Muscle of leg (tissue), 11 donors: ENCODE data around the gene TMEM161A. TPM values are rescaled to one million over a fixed set of nuclear protein-coding genes. Genes with fewer than 3 reads are reported as not detected.
"Not testable (repeated sequence)": the region's sequence is repeated elsewhere in the genome, so short reads cannot be mapped to it uniquely, and the experiment has no call there.

ENCODE experiments used
- DNase-seq: peaks from one replicate; pipeline ENCODE4 v3.0.0; 2013
- H3K27ac ChIP-seq: one replicate; pipeline ENCODE4 v1.5.1; 2013; ENCODE audit warnings: mild to moderate bottlenecking, low read length, control low read depth
- H3K27me3 ChIP-seq: one replicate; pipeline ENCODE4 v1.6.1; 2013; ENCODE audit warnings: low read length; ENCODE audit not compliant: control insufficient read depth, insufficient read depth
- H3K36me3 ChIP-seq: one replicate; pipeline ENCODE4 v1.6.1; 2013; ENCODE audit warnings: low read length; ENCODE audit not compliant: control insufficient read depth, insufficient read depth
- H3K4me1 ChIP-seq: one replicate; pipeline ENCODE4 v1.6.1; 2013; ENCODE audit warnings: low read length; ENCODE audit not compliant: control insufficient read depth, insufficient read depth
- H3K4me3 ChIP-seq: one replicate; pipeline ENCODE4 v1.5.1; 2013; ENCODE audit warnings: low read length, control low read depth
- H3K9me3 ChIP-seq: replicated peaks from 2 replicates; pipeline ENCODE4 v1.6.1; 2013; ENCODE audit warnings: low read depth, low read length; ENCODE audit not compliant: control insufficient read depth
- WGBS: methylation state at CpG from one replicate; pipeline ENCODE4 v1.1.5; 2013; ENCODE audit warnings: missing lambda C conversion rate; ENCODE audit not compliant: insufficient coverage; 5-methylcytosine and 5-hydroxymethylcytosine counted together
- polyA plus RNA-seq, 8 donors: library from polyadenylated mRNA; unstranded; fragments of 120-200 nt; gene quantifications; one replicate each; pipeline versions ENCODE4 v1.2.1 to v1.2.3, GENCODE V29; 2013; ENCODE audit warnings: inconsistent platforms in 1 of 8, low replicate concordance in 1 of 8; ENCODE audit not compliant: insufficient read length in 8 of 8, insufficient read depth in 1 of 8
- total RNA-seq: library from RNA; stranded (reverse); fragments of 120-200 nt; gene quantifications from one replicate; pipeline ENCODE4 v1.2.4, GENCODE V29; 2013

The TMEM161A gene
- total and polyA plus RNA-seq, 9 donors: 18.5 to 36.4 (median 23.3) TPM

DNA sequence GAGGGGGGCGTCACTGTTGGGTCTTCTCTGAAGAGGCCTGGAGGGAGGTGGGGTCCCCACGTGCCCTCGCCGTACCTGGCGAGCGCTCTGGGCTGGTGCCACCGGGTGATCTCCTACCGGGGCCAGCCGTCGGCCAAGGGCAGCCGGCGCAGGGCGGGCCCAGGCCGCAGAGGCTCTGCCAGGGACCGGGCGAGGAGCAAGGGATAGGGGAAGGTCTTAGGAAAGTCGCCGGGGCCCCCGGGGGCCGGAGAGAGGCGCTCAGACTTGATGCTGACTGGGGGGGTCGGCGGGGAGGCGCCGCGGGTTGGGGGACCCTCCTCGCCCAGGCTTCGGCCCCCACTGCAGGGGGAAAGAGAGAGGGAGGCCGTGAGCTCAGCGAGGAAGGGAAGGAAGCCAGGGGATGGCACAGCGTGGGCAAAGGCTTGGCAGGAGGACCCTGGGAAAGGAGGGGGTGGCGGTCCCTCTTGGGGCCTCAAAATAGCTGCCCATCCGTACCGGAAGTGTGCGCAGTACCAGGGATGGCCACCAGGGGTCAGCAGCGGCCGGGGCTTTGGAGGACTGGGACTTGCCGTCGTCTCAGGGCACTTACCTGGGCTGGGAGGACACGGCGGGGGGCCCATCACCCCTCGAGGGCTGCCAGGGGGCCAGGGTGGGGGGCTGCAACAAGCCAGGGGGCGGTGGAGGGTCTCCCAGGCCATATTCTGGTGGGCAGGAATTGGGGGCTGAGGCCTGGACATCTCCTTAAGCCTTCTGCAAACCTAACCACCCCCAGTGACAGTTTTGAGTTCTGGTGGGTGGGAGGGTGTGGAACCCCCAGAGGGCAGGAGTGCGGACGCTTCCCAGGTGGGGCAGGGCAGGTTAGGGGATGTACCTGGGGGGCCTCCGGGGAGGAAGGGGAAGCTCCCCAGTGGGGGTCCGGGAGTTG is 7.7 kb upstream of the TMEM161A start:
- DNase-seq: peak; percentile 68
- Histone ChIP-seq H3K27ac (no peak overlapping the region), H3K27me3 (no peaks in the 10 kb centered on the region), H3K36me3 (peaks cover 24% of the 10 kb centered on the region), H3K4me3 (peak overlapping the region; percentile 13), H3K9me3 (peaks cover 2% of the 10 kb centered on the region), H3K4me1 (peaks cover 7% of the 10 kb centered on the region)
- 19% methylated on average over 37 of the region's 47 CpGs for WGBS

DNA sequence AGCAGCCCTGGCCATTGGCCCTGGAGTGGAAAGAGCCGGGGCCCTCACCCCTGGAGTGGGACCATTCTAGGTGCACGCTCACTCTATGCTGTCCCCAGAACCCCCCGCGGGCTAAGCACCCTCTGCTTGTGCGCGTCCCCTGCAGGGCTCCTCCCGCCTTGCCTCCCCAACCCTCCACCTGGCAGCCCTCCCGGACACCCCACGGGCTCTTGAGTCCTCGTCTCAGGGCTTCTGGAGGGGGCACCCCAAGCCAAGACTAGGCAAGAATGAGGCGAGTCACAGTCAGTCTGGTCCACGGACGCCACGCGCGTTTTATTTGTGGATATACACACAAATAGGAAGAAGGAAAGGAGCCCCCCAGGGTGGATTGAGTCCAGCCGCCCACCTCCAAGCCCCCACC is 7.0 kb upstream of the TMEM161A start:
- Histone ChIP-seq H3K27me3 (no peaks in the 10 kb centered on the region), H3K4me1 (peaks cover 7% of the 10 kb centered on the region), H3K36me3 (peaks cover 24% of the 10 kb centered on the region), H3K27ac (no peak overlapping the region), H3K9me3 (peaks cover 2% of the 10 kb centered on the region), H3K4me3 (no peak overlapping the region)
- 72% methylated on average over 17 of the region's 17 CpGs for WGBS
- DNase-seq: no peak

DNA sequence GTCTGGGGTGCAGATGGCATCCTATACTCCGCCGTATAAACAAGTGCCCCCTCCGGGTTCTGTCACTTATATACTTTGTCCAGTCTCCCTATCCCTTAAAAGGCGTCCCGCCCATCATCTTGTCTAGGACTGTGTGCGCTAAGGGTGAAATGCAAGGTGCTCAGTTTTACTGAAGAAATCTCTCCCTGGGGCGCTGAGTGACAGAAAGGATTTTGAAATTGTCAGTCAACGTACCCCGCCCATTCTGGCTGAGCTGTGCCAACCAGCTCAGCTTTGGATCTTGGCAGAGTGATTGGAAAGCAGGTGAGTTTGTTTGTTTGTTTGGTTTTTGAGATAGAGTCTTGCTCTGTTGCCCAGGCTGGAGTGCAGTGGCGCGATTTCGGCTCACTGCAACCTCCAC is 4.1 kb upstream of the TMEM161A start:
- Histone ChIP-seq H3K4me1 (peaks cover 15% of the 10 kb centered on the region), H3K4me3 (no peak overlapping the region), H3K27ac (no peak overlapping the region), H3K36me3 (peaks cover 10% of the 10 kb centered on the region), H3K27me3 (no peaks in the 10 kb centered on the region), H3K9me3 (peaks cover 1% of the 10 kb centered on the region)
- DNase-seq: no peak
- WGBS: 95% methylated on average over 3 of the region's 12 CpGs

DNA sequence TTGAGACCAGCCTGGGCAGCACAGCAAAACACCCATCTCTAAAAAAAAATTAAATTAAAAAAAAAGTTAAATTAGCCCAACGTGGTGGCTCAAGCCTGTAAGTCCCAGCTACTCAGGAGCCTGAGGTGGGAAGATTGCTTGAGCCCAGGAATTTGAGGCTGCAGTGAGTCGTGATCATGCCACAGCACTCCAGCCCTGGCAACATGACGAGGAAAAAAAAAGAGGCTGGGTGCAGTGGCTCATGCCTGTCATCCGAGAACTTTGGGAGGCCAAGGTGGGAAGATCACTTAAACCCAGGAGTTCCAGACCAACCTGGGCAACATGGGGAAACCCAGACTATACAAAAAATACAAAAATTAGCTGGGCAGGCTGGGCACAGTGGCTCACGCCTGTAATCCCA is 2.2 kb upstream of the TMEM161A start:
- Histone ChIP-seq H3K4me1 (peaks cover 15% of the 10 kb centered on the region), H3K27ac (no peak overlapping the region), H3K36me3 (no peaks in the 10 kb centered on the region), H3K4me3 (no peak overlapping the region), H3K9me3 (no peaks in the 10 kb centered on the region), H3K27me3 (no peaks in the 10 kb centered on the region)
- WGBS: 61% methylated on average over 5 of the region's 5 CpGs
- no peak for DNase-seq

DNA sequence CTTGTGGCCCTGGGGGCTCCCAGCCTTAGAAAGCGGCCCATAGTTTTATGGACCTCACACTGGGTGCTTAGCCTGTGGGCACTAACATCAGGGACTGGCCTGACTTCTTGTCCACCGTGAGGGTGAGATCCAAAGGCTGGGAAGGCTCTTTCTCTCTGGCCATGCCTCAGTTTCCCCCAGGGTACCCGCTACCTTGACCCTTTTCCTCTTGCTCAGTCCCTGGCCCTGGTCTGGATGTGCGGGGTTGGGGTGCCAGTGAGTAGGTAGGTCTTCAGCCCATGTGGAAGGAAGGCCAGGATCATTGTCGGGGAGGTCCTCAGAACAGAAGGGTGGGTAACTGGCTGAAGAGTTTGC is 1.6 kb upstream of the TMEM161A start:
- WGBS: 27% methylated on average over 3 of the region's 5 CpGs
- DNase-seq: no peak
- no peaks in the 10 kb centered on the region for H3K9me3 ChIP-seq
- no peak overlapping the region for H3K4me3 ChIP-seq
- no peaks in the 10 kb centered on the region for H3K36me3 ChIP-seq
- no peaks in the 10 kb centered on the region for H3K27me3 ChIP-seq
- peaks cover 18% of the 10 kb centered on the region for H3K4me1 ChIP-seq
- no peak overlapping the region for H3K27ac ChIP-seq

DNA sequence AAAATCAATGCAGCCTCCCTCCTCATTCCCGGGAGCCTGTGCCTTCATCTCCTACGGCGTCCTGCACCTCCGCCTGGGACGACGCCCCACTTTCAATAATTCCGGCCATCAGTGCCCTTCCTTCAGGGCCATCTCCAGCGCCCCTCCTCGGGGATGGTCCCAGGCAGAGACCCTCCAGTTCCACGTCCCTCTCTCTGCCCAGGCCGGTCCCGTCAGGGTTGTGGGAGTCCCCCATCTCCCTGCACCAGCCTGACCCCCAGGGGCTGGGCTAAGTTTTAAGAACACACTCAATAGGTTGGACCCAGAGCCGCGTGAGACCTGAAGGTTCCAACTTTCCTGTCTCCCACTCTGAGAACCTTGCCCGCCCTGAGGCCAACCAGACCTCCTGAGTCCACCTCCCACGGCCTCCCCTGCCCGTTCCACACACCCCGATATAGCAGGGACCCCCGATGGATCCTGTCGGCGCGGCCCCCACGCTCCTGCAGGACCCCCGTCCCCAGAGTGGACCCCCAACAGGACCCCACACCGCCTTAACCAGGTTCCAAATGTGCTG is 646 bp downstream of the TMEM161A start:
- H3K27ac ChIP-seq: peak overlapping the region; percentile 81
- H3K4me1 ChIP-seq: peaks cover 28% of the 10 kb centered on the region
- DNase-seq: peak; percentile 34

DNA sequence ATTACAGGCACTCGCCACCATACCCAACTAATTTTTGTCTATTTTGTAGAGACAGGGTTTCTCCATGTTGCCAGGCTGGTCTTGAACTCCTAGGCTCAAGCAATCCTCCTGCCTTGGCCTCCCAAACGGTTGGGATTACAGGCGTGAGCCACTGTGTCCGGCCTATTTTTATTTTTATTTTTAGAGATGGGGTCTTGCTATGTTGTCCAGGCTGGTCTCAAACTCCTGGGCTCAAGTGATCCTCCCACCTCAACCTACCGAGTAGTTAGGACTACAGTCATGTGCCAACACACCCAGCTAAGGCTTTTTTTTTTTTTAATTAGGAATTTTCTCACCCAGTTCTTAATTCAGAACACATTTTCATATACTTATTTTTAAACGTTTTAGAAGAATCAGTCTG is 2.6 kb downstream of the TMEM161A start:
- not testable (repeated sequence) for H3K27me3 ChIP-seq, DNase-seq, H3K4me3 ChIP-seq, H3K27ac ChIP-seq, H3K36me3 ChIP-seq
- peaks cover 11% of the 10 kb centered on the region for H3K9me3 ChIP-seq
- WGBS: no CpG with 5 or more reads among the region's 6 CpGs
- H3K4me1 ChIP-seq: peaks cover 28% of the 10 kb centered on the region

More for the DNA sequence above, 646 bp downstream of the TMEM161A start:
- Histone ChIP-seq H3K9me3 (peaks cover 4% of the 10 kb centered on the region), H3K4me3 (peak overlapping the region; percentile 97), H3K36me3 (no peaks in the 10 kb centered on the region), H3K27me3 (no peaks in the 10 kb centered on the region)
- 8% methylated on average over 22 of the region's 25 CpGs for WGBS

DNA sequence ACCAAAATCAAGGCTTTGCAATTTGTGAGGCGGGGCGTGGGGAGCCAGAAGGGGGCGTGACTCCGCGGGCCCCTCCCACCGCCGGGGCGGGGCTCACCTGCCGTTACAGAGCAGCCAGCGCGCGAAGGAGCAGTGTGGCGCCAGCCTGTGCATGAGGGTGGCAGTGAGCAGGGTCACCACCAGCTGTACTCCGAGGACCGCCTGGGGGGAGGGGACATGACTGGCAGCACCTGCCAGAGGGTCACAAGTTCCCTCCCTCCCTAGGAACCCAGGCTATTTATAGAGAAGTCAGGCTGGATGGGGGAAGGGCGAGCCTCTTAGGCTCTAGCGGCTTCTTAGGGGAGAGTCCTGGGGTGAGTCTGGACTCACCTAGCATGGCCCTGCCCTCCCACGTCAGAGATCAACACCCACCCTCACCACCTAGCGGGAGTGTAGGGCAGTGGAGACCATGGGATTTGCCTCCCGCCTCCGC is 3.6 kb downstream of the TMEM161A start:
- H3K4me1 ChIP-seq: peaks cover 28% of the 10 kb centered on the region
- 16% methylated on average over 8 of the region's 21 CpGs for WGBS
- DNase-seq: peak; percentile 81
- peaks cover 4% of the 10 kb centered on the region for H3K36me3 ChIP-seq
- peaks cover 11% of the 10 kb centered on the region for H3K9me3 ChIP-seq
- H3K4me3 ChIP-seq: no peak overlapping the region
- no peaks in the 10 kb centered on the region for H3K27me3 ChIP-seq
- H3K27ac ChIP-seq: peak overlapping the region; percentile 81

DNA sequence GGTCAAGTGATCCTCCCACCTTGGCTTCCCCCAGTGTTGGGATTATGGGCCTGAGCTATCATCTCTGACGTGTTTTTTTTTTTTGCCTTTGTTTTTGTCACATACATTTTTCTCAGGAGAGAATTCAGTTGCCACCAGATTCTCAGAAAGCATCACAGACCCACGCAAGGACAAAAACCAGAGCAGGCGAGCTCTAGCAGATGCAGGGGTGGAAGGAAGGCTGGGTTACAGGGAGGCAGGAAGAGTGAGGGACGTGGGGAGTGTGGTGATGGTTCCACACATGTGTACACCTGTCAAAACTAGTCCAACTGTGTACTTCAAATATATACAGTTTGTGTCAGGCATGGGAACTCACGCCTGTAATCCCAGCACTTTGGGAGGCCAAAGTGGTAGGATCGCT is 4.3 kb downstream of the TMEM161A start:
- Histone ChIP-seq H3K4me3 (no peak overlapping the region), H3K36me3 (peaks cover 4% of the 10 kb centered on the region), H3K9me3 (peaks cover 11% of the 10 kb centered on the region), H3K4me1 (peaks cover 28% of the 10 kb centered on the region), H3K27ac (peak overlapping the region; percentile 62), H3K27me3 (no peaks in the 10 kb centered on the region)
- DNase-seq: no peak
- whole genome bisulfite sequencing: no CpG with 5 or more reads among the region's 6 CpGs

DNA sequence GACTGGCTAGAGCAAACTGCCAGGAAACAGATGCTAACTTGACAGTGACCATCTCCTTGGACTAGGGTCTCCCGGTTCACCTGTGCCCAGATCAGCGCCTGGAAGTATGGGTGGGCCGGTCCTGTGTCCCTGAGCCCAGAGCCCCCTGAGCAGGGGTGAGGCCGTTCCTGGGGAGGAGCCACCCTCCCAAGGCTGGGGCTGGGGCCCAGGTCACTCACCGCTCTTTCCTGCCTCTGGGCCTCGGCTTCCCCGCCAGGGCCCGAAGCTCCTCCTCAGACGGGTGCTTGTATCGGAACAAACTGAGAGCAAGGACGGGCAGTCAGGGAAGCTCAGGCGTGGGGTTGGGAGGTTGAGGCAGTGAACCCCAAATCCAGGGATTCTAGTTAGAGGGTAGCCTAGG is 5.4 kb downstream of the TMEM161A start:
- Histone ChIP-seq H3K9me3 (peaks cover 11% of the 10 kb centered on the region), H3K27me3 (no peaks in the 10 kb centered on the region), H3K36me3 (peaks cover 4% of the 10 kb centered on the region), H3K4me3 (no peak overlapping the region), H3K4me1 (peaks cover 26% of the 10 kb centered on the region), H3K27ac (no peak overlapping the region)
- DNase-seq: no peak
- WGBS: 96% methylated on average over 12 of the region's 12 CpGs
